KG1 (cell line): ENCODE data around the gene PKN1.
A peak's percentile ranks its signal among the peaks of the same experiment; 100 is the strongest.

Experiments
- DNase-seq: peaks from one replicate; lab custom pipeline; 2025; lab: John Stamatoyannopoulos, UW

The PKN1 gene

GRCh38 chr19:14515501-14516047, 82.5 kb downstream of the PKN1 start:
- no peak for DNase-seq

- no peak for DNase-seq
These were observed 83.0 kb downstream of the PKN1 start for GRCh38 chr19:14516048-14516534.

GRCh38 chr19:14516746-14517438, 83.8 kb downstream of the PKN1 start:
- no peak for DNase-seq

- no peak for DNase-seq
These were observed 84.3 kb downstream of the PKN1 start for GRCh38 chr19:14517446-14517839.

- peak; percentile 57 for DNase-seq
These were observed 84.9 kb downstream of the PKN1 start, which contains the start of gene DNAJB1 for GRCh38 chr19:14517840-14518505. Gene DNAJB1 (minus strand): TSS chr19:14518397. CDS start chr19:14518349, 48 bp downstream.

GRCh38 chr19:14519245-14519859, 86.2 kb downstream of the PKN1 start:
- no peak for DNase-seq

GRCh38 chr19:14519860-14520407, 86.8 kb downstream of the PKN1 start:
- DNase-seq: no peak

- DNase-seq: no peak
These were observed 87.4 kb downstream of the PKN1 start for GRCh38 chr19:14520543-14520942.
